ENCODE results near the gene NOLC1. TPM values are rescaled to one million over a fixed set of nuclear protein-coding genes. Genes with fewer than 3 reads are reported as not detected.
A peak's percentile ranks its signal among the peaks of the same experiment; 100 is the strongest.

Gene NOLC1
- total and polyA plus RNA-seq, 2 of the 13 experiments (the other 11 are each of a cell fraction or from before 2014, with no cell fraction given): 50.6 to 81.0 TPM

GRCh38 chr10:102152545-102152890 lies 329 bp downstream of the NOLC1 start (continued):
- TF ChIP-seq E2F1 (CRISPR knock-in tag; IDR thresholded peaks at IDR 0.05): no peak
- TF ChIP-seq KDM5A (IDR thresholded peaks at IDR 0.05; ENCODE audit: borderline replicate concordance, low read length): 0 out of 2 replicates have a peak, but pooled peaks have one; percentile 55
- TF ChIP-seq ARID4A (CRISPR knock-in tag; IDR thresholded peaks at IDR 0.05; ENCODE audit: borderline replicate concordance): peak; percentile 67
- TF ChIP-seq KLF6 (CRISPR knock-in tag; IDR thresholded peaks at IDR 0.05): no peak
- no peak for TF ChIP-seq YEATS2 (CRISPR knock-in tag; IDR thresholded peaks at IDR 0.05; ENCODE audit: borderline replicate concordance)
- no peak; the same call in 1 of the 2 replicates for TF ChIP-seq MNT (IDR thresholded peaks at IDR 0.05)
- no peak for TF ChIP-seq TSC22D2 (CRISPR knock-in tag; IDR thresholded peaks at IDR 0.05; ENCODE audit: borderline replicate concordance)
- TF ChIP-seq HMGXB3 (CRISPR knock-in tag; IDR thresholded peaks at IDR 0.05; ENCODE audit: borderline replicate concordance): no peak
- TF ChIP-seq ZNF33A (CRISPR knock-in tag; IDR thresholded peaks at IDR 0.05; ENCODE audit: borderline replicate concordance): no peak
- no peak for TF ChIP-seq ZNF841 (CRISPR knock-in tag; IDR thresholded peaks at IDR 0.05; ENCODE audit: borderline replicate concordance)
- no peak for TF ChIP-seq U2AF2 (IDR thresholded peaks at IDR 0.05; ENCODE audit: low read depth, low read length)
- no peak for TF ChIP-seq KLF13 (CRISPR knock-in tag; IDR thresholded peaks at IDR 0.05)
- TF ChIP-seq MEF2D (CRISPR knock-in tag; IDR thresholded peaks at IDR 0.05): 0 out of 2 replicates have a peak, but pooled peaks have one; percentile 15
- no peak for TF ChIP-seq DNMT1 (CRISPR knock-in tag; IDR thresholded peaks at IDR 0.05)
- no peak for TF ChIP-seq PRDM4 (CRISPR knock-in tag; IDR thresholded peaks at IDR 0.05; ENCODE audit: borderline replicate concordance)

All from HepG2 (cell line).